Stimulated activated CD8-positive, alpha-beta memory T cell treated with anti-CD3 and anti-CD28 coated beads, Interleukin-7, amount 100 ng/mL, for 1 hour (primary cell): ENCODE results near the gene FRMPD3.
A peak's percentile ranks its signal among the peaks of the same experiment; 100 is the strongest.

Experiments used
- DNase-seq, 2 donors: peaks; one replicate each; pipeline ENCODE4 v3.0.0-alpha.2; 2020; ENCODE audit warnings: low read depth in 2 of 2

Gene FRMPD3

DNA sequence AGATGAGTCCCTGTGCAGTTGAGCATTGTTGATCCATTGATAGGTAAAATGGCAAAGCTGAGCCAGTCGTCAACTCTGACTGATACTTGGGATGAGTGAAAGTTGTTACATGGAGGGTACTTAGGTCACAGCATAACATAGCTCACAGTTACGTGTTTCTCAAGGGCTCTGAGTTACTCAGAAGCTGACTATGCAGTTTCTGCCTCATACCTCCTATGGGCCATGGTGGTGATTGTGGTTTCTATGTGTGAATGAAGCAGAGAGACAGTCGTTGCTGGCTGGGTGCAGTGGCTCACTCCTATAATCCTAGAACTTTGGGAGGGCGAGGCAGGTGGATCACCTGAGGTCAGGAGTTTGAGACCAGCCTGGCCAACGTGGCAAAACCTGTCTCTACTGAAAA, 30.8 kb downstream of the FRMPD3 start:
- DNase-seq = peak in 1 of 2 donors; percentile 11

DNA sequence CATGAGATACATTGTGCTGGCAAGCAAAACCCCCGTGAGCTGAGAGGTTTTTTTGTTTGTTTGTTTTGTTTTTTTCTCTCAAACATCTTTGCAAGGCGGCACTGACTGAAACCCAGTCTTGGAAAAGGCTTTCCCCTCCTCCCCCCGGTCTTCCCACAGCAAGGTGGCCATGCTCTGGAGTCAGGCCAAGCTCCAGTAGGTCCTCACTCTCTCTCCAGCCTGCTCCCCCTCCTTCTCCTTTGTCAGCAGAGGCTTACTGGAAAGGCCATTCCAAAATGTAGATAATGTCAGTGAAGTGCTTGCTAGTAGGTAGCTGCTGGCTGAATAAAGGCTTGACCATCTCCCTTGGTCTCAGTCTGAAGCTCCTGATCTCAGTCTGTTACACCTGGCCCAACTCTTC, 32.6 kb downstream of the FRMPD3 start:
- no peak for DNase-seq

DNA sequence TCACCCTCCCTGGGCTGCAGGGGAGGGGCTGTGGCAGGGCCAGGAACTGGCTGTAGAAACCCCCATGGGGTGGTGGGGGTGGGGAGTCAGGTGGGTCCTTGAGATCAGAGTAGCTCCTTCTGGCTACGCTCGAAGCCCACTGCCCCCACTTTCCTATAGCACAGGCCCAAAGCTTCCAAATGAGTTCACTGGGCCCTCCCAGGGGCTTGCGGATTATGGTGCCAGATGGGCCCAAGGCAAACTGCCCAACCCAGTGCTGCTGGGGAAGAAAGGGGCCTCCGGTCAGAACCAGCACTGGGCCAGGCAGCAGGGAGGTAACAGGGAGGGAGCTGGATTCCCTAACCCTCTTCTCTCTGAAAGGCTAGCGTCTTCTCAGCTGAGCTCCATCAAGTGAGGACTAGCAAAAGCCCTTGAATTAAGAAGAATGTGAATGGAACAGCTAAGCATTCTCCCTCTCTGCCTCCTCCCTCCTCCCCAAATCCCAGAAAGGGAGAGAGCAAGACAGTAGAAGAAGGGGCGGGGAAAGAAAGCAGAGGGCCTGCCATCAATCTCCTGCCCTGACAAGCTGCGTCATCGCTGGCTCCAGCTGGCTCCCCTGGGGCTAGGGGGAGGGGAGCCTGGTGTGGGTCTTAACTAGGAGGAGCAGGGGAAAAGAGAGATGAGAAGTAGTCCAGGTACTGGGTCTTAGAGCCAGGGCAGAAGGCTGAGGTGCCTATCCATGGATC, 34.7 kb downstream of the FRMPD3 start:
- no peak for DNase-seq

DNA sequence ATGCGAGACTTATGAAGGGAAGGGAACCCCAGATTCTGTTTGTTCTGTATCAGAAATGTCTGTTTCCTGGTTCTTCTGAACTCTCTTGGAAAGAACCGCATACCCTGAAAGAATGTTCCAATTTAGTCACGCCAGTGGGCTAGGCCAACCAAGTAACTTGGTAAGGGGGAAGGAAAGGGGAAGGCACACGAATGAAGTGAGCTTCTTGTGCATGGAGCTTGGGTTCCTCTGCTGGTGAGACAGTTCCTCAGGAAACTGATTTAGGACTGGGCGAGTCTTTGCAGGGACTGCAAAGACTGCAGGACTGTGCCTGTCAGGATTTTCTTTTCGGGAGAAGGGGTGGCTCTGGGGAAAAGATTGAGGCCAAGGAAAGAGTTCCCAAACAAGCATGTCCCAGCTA, 35.6 kb downstream of the FRMPD3 start:
- no peak for DNase-seq

DNA sequence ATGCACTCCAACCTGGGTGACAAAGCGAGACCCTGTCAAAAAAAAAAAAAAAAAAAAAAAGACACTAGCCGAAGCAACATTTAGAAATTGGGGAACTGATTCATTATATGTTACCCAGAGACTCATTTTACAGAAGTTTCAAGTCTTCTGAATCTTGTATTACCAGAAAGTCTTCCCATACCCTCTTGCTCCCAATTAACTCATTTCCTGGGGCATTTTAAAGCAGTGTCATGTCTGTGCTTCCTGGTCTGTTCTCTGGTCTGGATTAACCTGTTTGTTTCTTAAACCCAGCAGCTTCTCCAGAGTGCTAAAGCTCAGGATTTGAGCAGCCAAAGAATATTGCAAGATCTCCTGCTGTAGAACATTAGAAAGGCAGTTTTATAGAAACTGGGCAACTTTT, 43.7 kb downstream of the FRMPD3 start:
- DNase-seq = no peak

DNA sequence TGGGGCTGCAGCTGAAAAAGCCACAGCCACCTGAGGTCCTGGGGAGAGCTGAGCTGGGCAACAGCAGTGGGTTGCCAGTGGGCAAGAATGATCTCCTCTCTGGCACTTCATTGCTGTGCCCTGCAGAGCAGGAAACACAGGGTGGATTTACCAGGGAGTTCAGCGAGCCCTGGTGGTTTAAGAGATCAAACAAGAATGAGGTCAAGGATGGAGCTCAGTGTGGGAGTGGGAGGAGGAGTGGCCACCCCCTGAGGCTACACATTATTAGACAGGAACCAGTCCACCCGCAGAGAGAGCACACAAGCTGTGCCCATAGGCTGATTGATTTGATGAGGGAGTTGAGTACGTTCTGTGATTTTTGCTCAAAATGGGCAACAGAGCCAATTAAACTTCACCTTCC, 47.3 kb downstream of the FRMPD3 start:
- no peak for DNase-seq
